HG02852 (cell line): Measurements from ENCODE around the gene LIN7C.

ENCODE experiments used
- ATAC-seq: cut with Tn5 transposase; IDR thresholded peaks from one replicate; pipeline ENCODE4 v1.9.1; 2021; ENCODE audit warnings: mild to moderate bottlenecking, moderate library complexity; ENCODE audit not compliant: unreplicated experiment

LIN7C gene

DNA sequence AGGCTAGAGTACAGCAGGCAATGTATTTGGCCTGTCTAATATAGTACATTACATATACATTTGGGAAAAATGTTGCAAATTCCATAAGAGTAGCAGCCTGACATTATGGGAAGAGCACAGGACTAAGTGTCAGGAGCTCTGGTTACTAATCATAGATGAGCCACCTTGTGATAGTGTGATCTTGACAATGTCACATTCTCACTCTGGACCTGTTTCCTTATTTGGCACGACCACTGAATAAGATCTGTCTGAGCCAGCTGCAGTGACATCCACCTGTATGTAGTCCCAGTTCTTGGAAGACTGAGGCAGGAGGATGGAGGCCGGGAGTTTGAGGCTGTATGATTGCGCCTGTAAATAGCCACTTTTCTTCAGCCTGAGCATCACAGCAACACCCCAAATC lies 5.7 kb upstream of the LIN7C start:
- ATAC-seq, result no peak

DNA sequence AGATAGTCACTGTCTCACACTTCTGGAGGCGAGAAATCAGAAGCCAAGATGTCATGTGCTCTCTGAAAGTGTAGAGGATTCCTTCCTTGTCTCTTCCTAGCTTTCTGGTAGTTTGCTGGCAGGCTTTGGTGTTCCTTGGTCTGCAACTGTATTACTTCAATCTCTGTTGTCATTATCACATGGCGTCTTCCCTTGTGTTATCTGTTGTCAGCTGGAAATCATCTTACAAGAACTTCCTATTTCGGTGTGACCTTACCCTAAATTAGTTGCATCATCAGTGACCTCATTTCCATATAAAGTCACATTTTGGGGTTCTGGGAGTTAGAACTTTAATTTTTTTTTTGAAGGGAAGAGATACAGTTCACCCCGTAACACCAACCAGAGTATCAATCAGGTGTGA lies 3.3 kb upstream of the LIN7C start:
- no peak for ATAC-seq

- ATAC-seq, result no peak
Measured at GRCh38 chr11:27507557-27508322, 1.2 kb upstream of the LIN7C start.

GRCh38 chr11:27505781-27506180 lies 788 bp downstream of the LIN7C start:
- peak; percentile 0 for ATAC-seq

GRCh38 chr11:27504205-27504604 lies 2.4 kb downstream of the LIN7C start:
- no peak for ATAC-seq

DNA sequence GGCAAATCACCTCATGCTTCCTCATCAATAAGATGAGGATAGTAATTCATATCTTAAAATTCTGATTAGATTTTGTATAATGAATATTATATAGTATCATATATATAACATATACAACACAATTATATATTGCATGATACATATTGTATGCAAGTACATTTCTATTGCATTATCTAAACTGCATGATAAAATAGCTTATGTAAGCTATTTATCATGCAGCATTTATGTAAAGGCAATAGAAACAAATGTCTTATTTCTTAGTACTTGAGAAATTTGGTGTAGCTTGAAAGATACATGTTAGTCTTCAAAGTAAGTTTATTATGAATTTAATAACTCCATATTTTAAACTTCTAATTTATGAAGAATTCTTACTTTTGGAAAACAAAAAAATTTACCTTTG lies 5.5 kb downstream of the LIN7C start:
- no peak for ATAC-seq

DNA sequence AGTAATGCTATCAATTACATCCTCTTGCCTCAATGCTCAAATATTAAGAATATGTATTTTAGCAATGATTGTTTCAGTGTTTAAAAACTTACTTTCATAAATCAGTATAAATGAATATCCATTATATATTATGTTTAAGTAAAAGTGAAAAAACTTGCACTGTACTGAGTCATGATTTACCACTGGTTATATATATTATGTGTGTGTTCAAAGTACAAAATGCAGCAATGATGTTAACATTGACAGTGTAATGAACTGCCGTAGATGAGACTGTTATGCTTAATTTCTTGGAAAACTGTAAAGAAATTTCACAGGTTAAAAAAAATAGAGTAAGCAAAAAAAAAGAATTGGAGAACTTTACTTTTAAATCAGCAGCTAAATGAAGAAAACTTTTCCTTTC lies 8.7 kb downstream of the LIN7C start:
- no peak for ATAC-seq

DNA sequence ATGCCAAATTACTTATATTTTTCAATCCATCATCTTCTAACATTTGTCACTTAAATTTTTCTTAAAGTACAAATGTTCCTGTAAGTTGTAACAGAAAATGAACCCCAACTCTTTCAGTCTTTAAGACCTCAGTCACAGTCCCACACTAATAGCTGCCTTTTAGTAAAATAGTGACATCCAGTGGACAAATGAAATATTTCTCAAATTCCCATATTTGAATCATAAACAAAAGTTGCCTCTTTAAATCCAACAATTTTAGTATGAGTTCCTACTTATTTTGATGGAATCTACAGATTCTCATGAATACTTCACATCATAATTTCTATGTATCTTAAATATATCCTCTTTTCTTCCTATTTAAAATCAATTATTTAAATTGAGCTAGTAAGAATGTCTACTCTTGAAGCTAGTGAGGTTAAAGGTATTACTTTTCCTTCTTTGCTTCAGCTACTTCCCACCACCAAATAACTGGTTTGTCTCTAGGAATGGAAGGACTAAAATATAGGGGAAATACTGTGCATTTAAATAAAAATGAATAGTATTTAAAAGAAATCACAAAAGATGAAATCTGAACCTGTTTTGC lies 9.2 kb downstream of the LIN7C start:
- peak; percentile 72 for ATAC-seq

DNA sequence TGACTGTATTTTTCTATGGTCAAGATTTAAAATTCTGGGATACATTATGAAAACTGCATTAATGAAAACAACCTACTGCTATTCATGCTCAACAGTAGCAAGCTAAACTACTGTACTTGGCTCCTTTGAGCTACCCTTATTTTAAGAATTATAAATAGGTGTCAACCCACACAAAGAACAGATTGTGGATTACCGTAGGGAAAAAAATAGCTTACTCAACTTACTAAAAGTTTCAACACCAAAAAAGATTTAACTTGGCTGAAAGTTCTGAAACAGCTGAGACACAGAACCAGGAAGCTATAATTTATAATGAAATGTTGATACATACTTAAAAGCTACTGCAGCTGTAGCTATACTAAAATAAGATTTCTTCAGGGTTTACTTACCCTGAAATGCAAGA lies 10.1 kb downstream of the LIN7C start:
- no peak for ATAC-seq

- ATAC-seq, result no peak
Measured at GRCh38 chr11:27495710-27496300, 10.8 kb downstream of the LIN7C start.

- ATAC-seq, result no peak
Measured at GRCh38 chr11:27489092-27489491, 17.5 kb downstream of the LIN7C start.

DNA sequence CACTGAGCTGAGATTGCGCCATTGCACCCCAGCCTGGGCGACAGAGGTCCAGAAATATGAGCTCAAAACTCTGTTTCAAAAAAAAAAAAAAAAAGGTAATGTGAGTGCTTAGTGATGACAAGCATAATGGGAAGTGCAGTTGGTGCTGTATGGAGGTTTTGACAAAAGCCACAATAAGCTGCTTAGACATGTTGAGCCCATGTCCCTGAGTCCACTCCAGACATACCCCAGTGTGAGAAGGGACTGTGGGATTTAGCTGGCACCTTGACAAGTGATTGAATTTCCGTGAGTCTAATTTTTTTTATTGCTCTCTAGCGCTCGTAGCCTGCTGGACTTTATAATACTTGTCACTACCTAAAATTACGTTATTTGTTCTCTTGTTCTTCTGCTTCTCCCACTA lies 18.9 kb downstream of the LIN7C start:
- ATAC-seq, result no peak

- peak; percentile 66 for ATAC-seq
Measured at GRCh38 chr11:27485930-27486773, 20.4 kb downstream of the LIN7C start.

DNA sequence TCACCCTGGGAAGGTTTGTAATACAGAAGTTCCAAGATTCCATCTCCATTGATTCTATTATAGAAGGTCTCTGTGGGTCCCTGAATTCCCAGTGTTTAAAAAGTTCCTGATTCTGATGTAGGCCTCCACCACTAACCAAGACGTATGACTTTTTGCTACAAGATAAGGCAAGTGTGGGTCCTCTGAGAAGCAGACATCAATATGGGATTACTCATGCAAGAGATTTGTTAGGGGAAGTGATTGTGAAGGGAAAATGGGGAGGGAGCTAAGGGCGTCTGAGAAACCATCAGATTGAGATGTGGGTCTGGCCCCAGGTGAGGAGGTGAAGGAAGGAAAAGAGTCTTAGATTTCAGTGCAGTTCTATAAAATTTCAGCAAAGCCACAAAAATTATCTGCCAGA lies 23.8 kb downstream of the LIN7C start:
- ATAC-seq, result no peak

DNA sequence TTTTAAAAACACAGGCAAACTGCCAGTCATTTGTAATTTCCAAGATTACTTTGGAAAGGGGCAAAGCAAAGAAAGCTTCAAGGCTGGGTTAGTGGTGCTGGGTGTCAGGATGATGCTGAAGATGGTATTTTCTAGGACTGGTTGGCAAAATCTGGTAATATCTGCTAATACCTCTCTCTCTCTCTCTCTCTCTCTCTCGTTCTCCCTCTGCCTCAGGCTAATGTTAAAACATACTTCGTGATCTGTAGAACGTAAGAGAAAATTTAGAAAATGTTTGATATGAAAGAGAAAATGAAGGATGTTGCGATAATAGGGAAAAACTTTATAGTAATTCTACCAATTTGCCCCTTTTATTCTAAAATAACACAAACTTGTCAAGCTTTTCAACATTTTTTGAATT lies 24.6 kb downstream of the LIN7C start:
- no peak for ATAC-seq

DNA sequence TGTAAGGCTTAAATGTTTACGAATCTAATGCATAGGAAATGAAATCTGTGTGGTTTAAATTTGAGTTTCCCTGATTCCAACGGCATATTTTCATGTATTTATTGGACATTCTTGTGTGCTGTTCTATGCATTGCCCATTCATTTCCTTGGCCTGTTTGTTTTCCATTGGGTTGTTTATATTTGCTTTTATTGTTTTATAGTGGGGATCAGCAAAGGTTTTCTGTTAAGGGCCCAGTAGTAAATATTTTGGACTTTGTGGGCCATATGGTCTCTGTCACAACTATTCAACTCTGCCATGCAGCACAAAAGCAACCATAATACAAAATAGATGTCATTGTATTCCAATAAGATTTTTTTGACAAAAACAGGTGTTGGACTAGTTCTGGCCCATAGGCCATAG lies 28.7 kb downstream of the LIN7C start:
- ATAC-seq, result no peak

DNA sequence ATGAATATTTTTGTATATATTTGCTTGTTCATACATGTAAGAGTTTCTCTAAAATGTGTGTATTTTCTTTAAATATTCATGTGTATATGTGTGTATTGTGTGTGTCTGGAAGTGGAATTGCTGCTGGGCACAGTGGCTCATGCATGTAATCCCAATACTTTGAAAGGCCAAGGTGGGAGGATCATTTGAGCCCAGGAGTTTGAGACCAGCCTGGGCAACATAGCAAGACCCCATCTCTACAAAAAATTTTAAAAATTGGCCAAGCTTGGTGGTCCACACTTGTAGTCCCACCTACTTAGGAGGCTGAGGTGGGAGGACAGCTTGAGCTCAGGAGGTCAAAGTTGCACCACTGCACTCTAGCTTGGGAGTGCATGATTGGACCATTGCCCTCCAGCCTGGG lies 29.3 kb downstream of the LIN7C start:
- no peak for ATAC-seq

DNA sequence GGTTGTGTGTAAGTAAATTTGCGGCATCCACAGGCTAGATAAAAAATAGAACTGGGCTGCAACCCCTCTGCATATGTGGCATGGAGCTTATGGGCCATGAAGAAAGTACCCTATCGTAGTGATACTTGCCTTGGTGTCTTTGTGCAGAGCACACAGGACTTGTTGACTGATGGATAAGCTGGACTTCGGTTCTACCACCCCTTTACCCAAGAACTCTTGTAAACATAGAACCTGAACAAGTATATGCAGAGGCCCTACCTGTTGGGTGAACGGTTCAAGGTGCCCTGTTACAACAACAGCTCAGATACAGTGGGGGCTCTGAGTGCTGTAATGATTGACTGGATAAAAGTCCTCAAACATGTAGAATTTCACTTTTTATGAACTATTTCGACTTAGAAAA lies 30.9 kb downstream of the LIN7C start:
- ATAC-seq, result no peak

- ATAC-seq, result no peak
Measured at GRCh38 chr11:27473017-27473406, 33.6 kb downstream of the LIN7C start.

- ATAC-seq, result peak; percentile 84
Measured at GRCh38 chr11:27472398-27473016, 34.1 kb downstream of the LIN7C start, which contains the start of gene LGR4. TSS of gene LGR4 (minus strand) at chr11:27472790. CDS start at chr11:27472302, 488 bp downstream.
